ENCODE results near the gene SELENBP1.
"Not testable (repeated sequence)": the region's sequence is repeated elsewhere in the genome, so short reads cannot be mapped to it uniquely, and the experiment has no call there.

SELENBP1 gene

GRCh38 chr1:151364996-151365395 lies 7.5 kb downstream of the SELENBP1 start:
- Mint-ChIP-seq H3K36me3 (ENCODE audit: low read depth) (peaks cover 73% of the 10 kb centered on the region), H3K27ac (no peak overlapping the region), H3K4me3 (no peak overlapping the region), H3K9me3 (peaks cover 27% of the 10 kb centered on the region), H3K4me1 (peaks cover 13% of the 10 kb centered on the region), H3K27me3 (ENCODE audit: low read depth) (no peaks in the 10 kb centered on the region)
- TF ChIP-seq CTCF (IDR thresholded peaks at IDR 0.05; ENCODE audit: unreplicated experiment in 3 of 3): no peak

- H3K36me3 Mint-ChIP-seq (ENCODE audit: low read depth): peaks cover 63% of the 10 kb centered on the region
- TF ChIP-seq CTCF (IDR thresholded peaks at IDR 0.05; ENCODE audit: unreplicated experiment in 3 of 3): no peak
- peaks cover 2% of the 10 kb centered on the region for H3K4me1 Mint-ChIP-seq
- H3K4me3 Mint-ChIP-seq: no peak overlapping the region
- H3K27me3 Mint-ChIP-seq (ENCODE audit: low read depth): no peaks in the 10 kb centered on the region
- peaks cover 27% of the 10 kb centered on the region for H3K9me3 Mint-ChIP-seq
- no peak overlapping the region for H3K27ac Mint-ChIP-seq
These were observed 10.0 kb downstream of the SELENBP1 start for GRCh38 chr1:151362308-151363155.

- Mint-ChIP-seq H3K27me3 (ENCODE audit: low read depth) (no peaks in the 10 kb centered on the region), H3K27ac (no peak overlapping the region), H3K36me3 (ENCODE audit: low read depth) (peaks cover 60% of the 10 kb centered on the region), H3K4me3 (no peak overlapping the region), H3K9me3 (peaks cover 27% of the 10 kb centered on the region), H3K4me1 (peaks cover 4% of the 10 kb centered on the region)
- no peak for TF ChIP-seq CTCF (IDR thresholded peaks at IDR 0.05; ENCODE audit: unreplicated experiment in 3 of 3)
These were observed 10.6 kb downstream of the SELENBP1 start for GRCh38 chr1:151361883-151362282.

GRCh38 chr1:151356696-151357095 lies 15.8 kb downstream of the SELENBP1 start:
- Mint-ChIP-seq H3K4me1 (peaks cover 8% of the 10 kb centered on the region), H3K4me3 (no peak overlapping the region)

GRCh38 chr1:151352021-151352718 lies 20.3 kb downstream of the SELENBP1 start:
- Mint-ChIP-seq H3K36me3 (ENCODE audit: low read depth) (peaks cover 4% of the 10 kb centered on the region), H3K9me3 (peaks cover 15% of the 10 kb centered on the region), H3K4me1 (peaks cover 14% of the 10 kb centered on the region), H3K27me3 (ENCODE audit: low read depth) (no peaks in the 10 kb centered on the region), H3K4me3 (no peak overlapping the region), H3K27ac (no peak overlapping the region)
- TF ChIP-seq CTCF (IDR thresholded peaks at IDR 0.05; ENCODE audit: unreplicated experiment in 3 of 3): no peak

More at GRCh38 chr1:151356696-151357095, 15.8 kb downstream of the SELENBP1 start:
- Mint-ChIP-seq H3K9me3 (peaks cover 19% of the 10 kb centered on the region), H3K27ac (peak overlapping the region in 2 of 3 experiments; percentile 55 to 59), H3K36me3 (ENCODE audit: low read depth) (peaks cover 11% of the 10 kb centered on the region), H3K27me3 (ENCODE audit: low read depth) (no peaks in the 10 kb centered on the region)
- TF ChIP-seq CTCF (IDR thresholded peaks at IDR 0.05; ENCODE audit: unreplicated experiment in 3 of 3): no peak

- H3K4me3 Mint-ChIP-seq; H3K27ac Mint-ChIP-seq; H3K27me3 Mint-ChIP-seq (ENCODE audit: low read depth): not testable (repeated sequence)
- Mint-ChIP-seq H3K9me3 (peaks cover 15% of the 10 kb centered on the region), H3K36me3 (ENCODE audit: low read depth) (peaks cover 11% of the 10 kb centered on the region), H3K4me1 (peaks cover 22% of the 10 kb centered on the region)
These were observed 22.2 kb downstream of the SELENBP1 start for GRCh38 chr1:151350323-151350722.

Measured in nephron (organoid).